NCI-H146 (cell line): ENCODE results near the gene DCLK2.

ENCODE experiments used
- DNase-seq: peaks from one replicate; lab custom pipeline; 2025; lab: John Stamatoyannopoulos, UW

DCLK2 gene

GRCh38 chr4:150242820-150243458 lies 164.7 kb downstream of the DCLK2 start:
- DNase-seq: peak; percentile 27

GRCh38 chr4:150243932-150244331 lies 165.7 kb downstream of the DCLK2 start:
- no peak for DNase-seq

GRCh38 chr4:150244600-150244999 lies 166.4 kb downstream of the DCLK2 start:
- DNase-seq: peak; percentile 77

GRCh38 chr4:150247184-150247583 lies 168.9 kb downstream of the DCLK2 start:
- no peak for DNase-seq

- DNase-seq: no peak
Measured at GRCh38 chr4:150248181-150248580, 169.9 kb downstream of the DCLK2 start.

GRCh38 chr4:150250293-150250997 lies 172.2 kb downstream of the DCLK2 start:
- no peak for DNase-seq

GRCh38 chr4:150250998-150251651 lies 172.9 kb downstream of the DCLK2 start:
- DNase-seq: no peak

- no peak for DNase-seq
Measured at GRCh38 chr4:150251752-150252190, 173.5 kb downstream of the DCLK2 start.

GRCh38 chr4:150252306-150252705 lies 174.1 kb downstream of the DCLK2 start:
- DNase-seq: no peak

GRCh38 chr4:150252741-150253140 lies 174.5 kb downstream of the DCLK2 start:
- no peak for DNase-seq

- DNase-seq: no peak
Measured at GRCh38 chr4:150253416-150253815, 175.2 kb downstream of the DCLK2 start.

- DNase-seq: no peak
Measured at GRCh38 chr4:150253965-150254630, 175.9 kb downstream of the DCLK2 start.

GRCh38 chr4:150255610-150256224 lies 177.5 kb downstream of the DCLK2 start:
- no peak for DNase-seq

GRCh38 chr4:150256225-150256620 lies 178.0 kb downstream of the DCLK2 start:
- no peak for DNase-seq

GRCh38 chr4:150256841-150257730 lies 178.8 kb downstream of the DCLK2 start:
- no peak for DNase-seq

- no peak for DNase-seq
Measured at GRCh38 chr4:150258569-150258968, 180.3 kb downstream of the DCLK2 start.

GRCh38 chr4:150259861-150260567 lies 181.8 kb downstream of the DCLK2 start:
- no peak for DNase-seq

GRCh38 chr4:150261571-150261970 lies 183.3 kb downstream of the DCLK2 start:
- DNase-seq: no peak

GRCh38 chr4:150262611-150263010 lies 184.4 kb downstream of the DCLK2 start:
- no peak for DNase-seq

GRCh38 chr4:150264595-150265161 lies 186.4 kb downstream of the DCLK2 start:
- no peak for DNase-seq
